ENCODE data around the gene LHPP. TPM values are rescaled to one million over a fixed set of nuclear protein-coding genes. Genes with fewer than 3 reads are reported as not detected.

LHPP gene
- total and polyA plus RNA-seq, 11 donors = 5.6 to 23.5 (median 13.2) TPM

GRCh38 chr10:124480860-124481259 is 19.2 kb downstream of the LHPP start:
- WGBS, 4 donors = 78 to 85% (median 79%) methylated on average over 5 of the region's 5 CpGs
- intact Hi-C loops (cut with DNase I) = no loop called here
- no peak for TF ChIP-seq POLR2A (IDR thresholded peaks at IDR 0.05)
- no peak for TF ChIP-seq CTCF (IDR thresholded peaks at IDR 0.05)

GRCh38 chr10:124481717-124482116 is 20.1 kb downstream of the LHPP start:
- Histone ChIP-seq H3K27me3 (no peaks in the 10 kb centered on the region), H3K4me1 (peaks cover 0 to 4% (median 0%) of the 10 kb centered on the region in 12 donors), H3K9me3 (peaks cover 0 to 3% (median 0%) of the 10 kb centered on the region in 12 donors), H3K27ac (no peak overlapping the region), H3K36me3 (no peaks in the 10 kb centered on the region), H3K4me3 (no peak overlapping the region)
- no peak for DNase-seq
- TF ChIP-seq POLR2A (IDR thresholded peaks at IDR 0.05) (no peak), CTCF (IDR thresholded peaks at IDR 0.05) (no peak)
- WGBS, 4 donors = 83 to 90% (median 86%) methylated on average over 6 of the region's 6 CpGs
- no peak for ATAC-seq
- intact Hi-C loops (cut with DNase I) = no loop called here

More at GRCh38 chr10:124480860-124481259, 19.2 kb downstream of the LHPP start:
- Histone ChIP-seq H3K4me3 (no peak overlapping the region), H3K27ac (no peak overlapping the region), H3K36me3 (no peaks in the 10 kb centered on the region), H3K9me3 (no peaks in the 10 kb centered on the region), H3K27me3 (no peaks in the 10 kb centered on the region), H3K4me1 (peaks cover 0 to 4% (median 0%) of the 10 kb centered on the region in 12 donors)
- DNase-seq (no peak), ATAC-seq (no peak)

DNA sequence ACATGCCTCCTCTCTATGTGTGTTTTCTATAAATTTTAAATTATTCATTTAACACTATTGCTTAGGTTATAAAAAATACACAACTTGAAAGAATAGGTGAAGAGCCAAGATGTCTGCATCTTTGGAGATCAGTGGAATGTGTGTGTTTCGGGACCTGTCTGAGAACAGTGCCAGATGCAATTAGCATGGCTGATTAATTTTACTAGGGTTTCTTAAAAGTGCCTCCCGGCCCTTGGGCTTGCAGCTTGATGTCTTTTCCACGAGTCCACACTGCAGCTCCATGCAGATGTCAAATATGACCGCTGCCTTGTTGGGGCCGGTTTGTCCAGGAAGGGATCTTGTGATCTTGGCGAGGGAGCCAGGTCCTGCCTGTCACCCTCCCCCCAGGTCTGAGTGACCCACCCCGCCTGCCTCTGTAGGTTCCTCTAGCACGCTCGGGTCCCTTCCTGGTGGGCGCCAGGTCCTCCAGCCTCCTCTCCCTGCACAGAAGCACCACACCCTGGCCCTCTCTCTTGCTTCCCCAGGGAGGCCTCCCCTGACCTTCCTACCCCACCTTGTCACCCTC is 20.7 kb downstream of the LHPP start:
- H3K27me3 ChIP-seq = no peaks in the 10 kb centered on the region
- no peak overlapping the region for H3K27ac ChIP-seq
- WGBS, 4 donors = 78 to 90% (median 88%) methylated on average over 9 to 10 of the region's 10 CpGs
- H3K9me3 ChIP-seq = peaks cover 0 to 9% (median 0%) of the 10 kb centered on the region in 12 donors
- ATAC-seq (no peak), DNase-seq (no peak)
- no peak for TF ChIP-seq CTCF (IDR thresholded peaks at IDR 0.05)
- no peak for TF ChIP-seq POLR2A (IDR thresholded peaks at IDR 0.05)
- peaks cover 0 to 4% (median 0%) of the 10 kb centered on the region in 12 donors for H3K4me1 ChIP-seq
- H3K36me3 ChIP-seq = no peaks in the 10 kb centered on the region
- intact Hi-C loops (cut with DNase I) = no loop called here
- no peak overlapping the region for H3K4me3 ChIP-seq

- H3K27ac ChIP-seq = no peak overlapping the region
- H3K27me3 ChIP-seq = no peaks in the 10 kb centered on the region
- no peak for DNase-seq
- H3K4me3 ChIP-seq = no peak overlapping the region
- peaks cover 0 to 3% (median 0%) of the 10 kb centered on the region in 12 donors for H3K4me1 ChIP-seq
- H3K36me3 ChIP-seq = no peaks in the 10 kb centered on the region
- no peak for ATAC-seq
- intact Hi-C loops (cut with DNase I) = no loop called here
- H3K9me3 ChIP-seq = peaks cover 0 to 10% (median 0%) of the 10 kb centered on the region in 12 donors
- 87 to 94% (median 89%) methylated on average over 4 to 12 of the region's 12 CpGs for WGBS, 4 donors
- TF ChIP-seq CTCF (IDR thresholded peaks at IDR 0.05) (no peak), POLR2A (IDR thresholded peaks at IDR 0.05) (no peak)
Measured at GRCh38 chr10:124482876-124483275, 21.3 kb downstream of the LHPP start.

All from heart left ventricle (tissue), 16 donors.